Epithelial cell of prostate (primary cell): ENCODE data around the gene PTGIS.

Experiments
- DNase-seq: peaks from one replicate; pipeline ENCODE4 v3.0.0-alpha.2; 2011; ENCODE audit warnings: low read depth, low spot score
- H3K27ac ChIP-seq: fragments of 450-650 bp; 2 replicates; pipeline ENCODE4 v1.5.1; 2017; ENCODE audit warnings: mild to moderate bottlenecking

The PTGIS gene

GRCh38 chr20:49455691-49456090 is 112.2 kb downstream of the PTGIS start:
- H3K27ac ChIP-seq: no peak overlapping the region
- DNase-seq: no peak
